SU-DHL-6 (cell line): ENCODE results near the gene PLAGL1.

Experiments
- H2AFZ ChIP-seq: fragments of 200-600 bp; sonication (generic); 2 replicates; pipeline ENCODE4 v1.6.1; 2014; ENCODE audit warnings: low read depth, mild to moderate bottlenecking, moderate library complexity, mixed read lengths, antibody characterized with exemption, low read length; ENCODE audit not compliant: severe bottlenecking
- H3F3A ChIP-seq: fragments of 200-600 bp; shearing (Covaris generic); 2 replicates; pipeline ENCODE4 v1.6.0; 2016; ENCODE audit warnings: antibody characterized with exemption, mild to moderate bottlenecking; ENCODE audit not compliant: insufficient read depth
- H3K27ac ChIP-seq: fragments of 200-600 bp; sonication (generic); 2 replicates; pipeline ENCODE4 v1.5.1; 2016; ENCODE audit warnings: low read depth, mild to moderate bottlenecking, low read length, moderate library complexity, mixed read lengths
- H3K27me3 ChIP-seq: fragments of 200-600 bp; sonication (generic), shearing (Covaris generic); 2 replicates; pipeline ENCODE4 v1.6.0; 2014; ENCODE audit warnings: mild to moderate bottlenecking, low read length
- H3K36me3 ChIP-seq: fragments of 200-600 bp; sonication (generic); 2 replicates; pipeline ENCODE4 v1.6.1; 2014; ENCODE audit warnings: mild to moderate bottlenecking, low read length, mixed read lengths
- H3K4me2 ChIP-seq: fragments of 300-600, 200-600 bp; shearing (Covaris generic), sonication (generic); 2 replicates; pipeline ENCODE4 v1.6.0; 2014; ENCODE audit warnings: low read length, low read depth, mild to moderate bottlenecking; ENCODE audit not compliant: poor library complexity, severe bottlenecking
- H3K4me3 ChIP-seq: fragments of 200-600 bp; sonication (generic); 2 replicates; pipeline ENCODE4 v1.5.1; 2014; ENCODE audit warnings: antibody characterized with exemption, low read length, mild to moderate bottlenecking, mixed read lengths; ENCODE audit not compliant: insufficient read depth, poor library complexity, severe bottlenecking
- H3K79me2 ChIP-seq: fragments of 200-600 bp; sonication (generic); 2 replicates; pipeline ENCODE4 v1.6.1; 2014; ENCODE audit warnings: mild to moderate bottlenecking, low read length, moderate library complexity; ENCODE audit not compliant: insufficient read depth
- H3K9ac ChIP-seq: fragments of 200-600 bp; sonication (generic); 2 replicates; pipeline ENCODE4 v1.7.0; 2014; ENCODE audit warnings: mild to moderate bottlenecking, low read length
- H3K9me2 ChIP-seq: fragments of 200-600 bp; sonication (generic); replicated peaks from 2 replicates; pipeline ENCODE4 v1.6.1; 2014; ENCODE audit warnings: low read length; ENCODE audit not compliant: insufficient read depth
- H3K9me3 ChIP-seq: fragments of 200-600 bp; sonication (generic); 2 replicates; pipeline ENCODE4 v1.6.1; 2014; ENCODE audit warnings: low read length, mixed read lengths; ENCODE audit not compliant: insufficient read depth
- H4K20me1 ChIP-seq: fragments of 200-600 bp; sonication (generic); 2 replicates; pipeline ENCODE4 v1.6.1; 2014; ENCODE audit warnings: low read depth, mild to moderate bottlenecking, antibody characterized with exemption, low read length, moderate library complexity, mixed read lengths
- CTCF ChIP-seq: fragments of 200-600 bp; sonication (generic); IDR thresholded peaks from one replicate; pipeline ENCODE4 v1.5.1; 2017; ENCODE audit warnings: antibody characterized with exemption, mild to moderate bottlenecking, low read length, moderate library complexity; ENCODE audit not compliant: insufficient read depth, poor library complexity, severe bottlenecking
- EZH2phosphoT487 ChIP-seq: fragments of 200-600 bp; sonication (generic), shearing (Covaris generic); conservative IDR thresholded peaks from 2 replicates; pipeline ENCODE4 v1.6.1; 2018; ENCODE audit warnings: mild to moderate bottlenecking, antibody characterized with exemption, low read length, moderate library complexity, mixed read lengths

Gene PLAGL1

GRCh38 chr6:144023216-144023615, 15.2 kb upstream of the PLAGL1 start:
- no peak overlapping the region for H2AFZ ChIP-seq
- no peaks in the 10 kb centered on the region for H3K9me3 ChIP-seq
- no peak overlapping the region for H3K4me3 ChIP-seq
- no peaks in the 10 kb centered on the region for H4K20me1 ChIP-seq
- H3K9me2 ChIP-seq: no peaks in the 10 kb centered on the region
- H3K36me3 ChIP-seq: no peaks in the 10 kb centered on the region
- H3F3A ChIP-seq: no peaks in the 10 kb centered on the region
- no peak overlapping the region for H3K4me2 ChIP-seq
- H3K27me3 ChIP-seq: no peaks in the 10 kb centered on the region
- no peak overlapping the region for H3K27ac ChIP-seq
- H3K79me2 ChIP-seq: no peaks in the 10 kb centered on the region
- no peak overlapping the region for H3K9ac ChIP-seq
- TF ChIP-seq CTCF: no peak
- no peak for TF ChIP-seq EZH2phosphoT487

GRCh38 chr6:144019929-144020328, 11.9 kb upstream of the PLAGL1 start:
- H3K4me2 ChIP-seq: no peak overlapping the region
- no peak overlapping the region for H3K27ac ChIP-seq
- H3K27me3 ChIP-seq: no peaks in the 10 kb centered on the region
- H3K9me3 ChIP-seq: no peaks in the 10 kb centered on the region
- TF ChIP-seq EZH2phosphoT487: no peak
- no peak for TF ChIP-seq CTCF
- no peaks in the 10 kb centered on the region for H4K20me1 ChIP-seq
- no peaks in the 10 kb centered on the region for H3K79me2 ChIP-seq
- no peak overlapping the region for H3K4me3 ChIP-seq
- no peaks in the 10 kb centered on the region for H3K36me3 ChIP-seq
- H2AFZ ChIP-seq: no peak overlapping the region
- H3K9me2 ChIP-seq: no peaks in the 10 kb centered on the region
- H3K9ac ChIP-seq: no peak overlapping the region
- no peaks in the 10 kb centered on the region for H3F3A ChIP-seq

GRCh38 chr6:144017166-144018094, 9.4 kb upstream of the PLAGL1 start:
- Histone ChIP-seq H3K9ac (no peak overlapping the region), H2AFZ (no peak overlapping the region)
- TF ChIP-seq CTCF: no peak
- TF ChIP-seq EZH2phosphoT487: no peak

More at GRCh38 chr6:144017166-144018094, 9.4 kb upstream of the PLAGL1 start:
- no peaks in the 10 kb centered on the region for H3K9me3 ChIP-seq
- no peaks in the 10 kb centered on the region for H4K20me1 ChIP-seq
- H3K4me3 ChIP-seq: no peak overlapping the region
- H3K36me3 ChIP-seq: no peaks in the 10 kb centered on the region
- no peaks in the 10 kb centered on the region for H3K9me2 ChIP-seq
- no peak overlapping the region for H3K4me2 ChIP-seq
- no peaks in the 10 kb centered on the region for H3K27me3 ChIP-seq
- H3K79me2 ChIP-seq: no peaks in the 10 kb centered on the region
- H3F3A ChIP-seq: no peaks in the 10 kb centered on the region
- no peak overlapping the region for H3K27ac ChIP-seq
